HG03442 (cell line): ENCODE results near the gene PFKL.

ENCODE experiments used
- ATAC-seq: cut with Tn5 transposase; IDR thresholded peaks from one replicate; pipeline ENCODE4 v1.9.1; 2021; ENCODE audit warnings: mild to moderate bottlenecking, moderate library complexity; ENCODE audit not compliant: unreplicated experiment

Gene PFKL

DNA sequence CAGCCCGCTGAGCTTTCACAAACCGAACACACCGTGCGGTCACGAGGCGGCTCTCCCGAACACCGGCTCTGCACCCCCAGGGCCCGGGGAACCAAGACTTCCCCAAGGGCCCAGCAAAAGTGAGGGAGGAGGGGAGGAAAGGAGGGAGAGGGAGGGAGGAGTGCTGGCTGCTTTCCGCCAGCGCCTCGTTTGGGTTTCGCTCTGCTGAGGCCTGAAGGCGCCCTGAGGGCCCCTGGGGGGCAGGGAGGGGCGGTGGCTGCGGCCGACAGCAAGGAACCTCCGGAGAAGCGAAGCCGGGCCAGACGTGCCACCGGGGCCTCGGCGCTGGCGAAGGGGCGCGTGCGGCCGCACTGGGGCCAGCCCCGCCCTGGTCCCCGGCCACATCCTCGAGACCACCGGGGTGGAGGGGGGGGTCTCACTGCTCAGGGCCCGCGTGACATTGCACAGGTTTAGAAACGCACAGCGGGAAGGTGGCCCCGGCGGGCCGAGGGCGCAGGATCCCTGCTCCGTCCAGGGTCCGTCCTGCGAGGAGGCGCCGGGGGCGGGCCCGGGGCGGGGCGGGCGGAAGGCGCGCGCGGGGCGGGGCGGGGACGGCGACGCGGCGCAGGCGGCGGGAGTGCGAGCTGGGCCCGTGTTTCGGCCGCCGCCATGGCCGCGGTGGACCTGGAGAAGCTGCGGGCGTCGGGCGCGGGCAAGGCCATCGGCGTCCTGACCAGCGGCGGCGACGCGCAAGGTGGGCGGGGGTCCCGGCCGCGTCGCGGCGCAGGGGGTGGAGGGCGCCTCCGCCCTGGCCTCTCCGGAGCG is at the start of gene PFKL:
Gene PFKL (plus strand): TSS at position 596 of the 804 bp plus-strand sequence. CDS start 53 bp downstream, at position 649.
- peak; percentile 35 for ATAC-seq

DNA sequence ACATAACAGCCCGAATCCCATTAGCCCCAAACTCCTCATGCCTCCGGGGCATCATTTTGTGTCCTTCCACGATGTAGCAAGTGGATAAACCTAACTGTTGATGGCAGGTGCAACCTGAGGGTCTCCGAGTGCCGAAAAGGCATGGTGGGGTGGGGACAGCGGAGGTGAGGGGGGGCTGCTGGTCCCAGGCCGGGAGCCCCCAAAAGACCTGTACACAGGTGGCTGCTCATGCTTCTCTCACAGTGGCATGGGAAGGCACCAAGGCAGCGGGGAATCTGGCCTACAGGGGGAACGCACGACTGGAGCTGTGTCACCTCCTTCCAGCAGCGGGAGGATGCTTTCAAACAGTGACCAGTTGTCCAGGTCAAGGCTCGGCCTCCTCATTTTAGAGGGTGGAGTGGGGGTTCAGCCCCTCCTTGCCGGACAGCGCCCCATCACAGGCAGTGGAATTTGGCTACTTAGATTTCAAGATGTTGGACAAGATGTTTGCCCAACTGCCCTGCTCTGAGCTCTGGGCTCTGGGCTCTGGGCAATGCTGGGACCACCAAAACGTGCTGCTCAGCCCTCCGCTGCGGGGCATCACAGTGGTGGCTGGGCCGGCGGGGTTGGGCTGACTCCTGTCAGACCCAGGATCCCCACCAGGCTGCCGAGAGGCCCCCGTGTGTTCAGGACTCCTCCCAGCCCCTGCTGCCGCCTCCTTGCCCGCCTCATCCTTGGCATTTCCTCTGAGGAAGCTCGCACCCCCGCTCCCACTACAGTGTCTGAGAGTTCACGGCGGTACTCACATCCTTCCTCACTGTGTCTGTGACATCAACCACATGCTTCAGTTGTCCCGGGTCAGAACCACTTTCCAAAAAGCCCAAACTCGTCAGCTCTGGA is 45.8 kb upstream of the PFKL start:
- no peak for ATAC-seq

DNA sequence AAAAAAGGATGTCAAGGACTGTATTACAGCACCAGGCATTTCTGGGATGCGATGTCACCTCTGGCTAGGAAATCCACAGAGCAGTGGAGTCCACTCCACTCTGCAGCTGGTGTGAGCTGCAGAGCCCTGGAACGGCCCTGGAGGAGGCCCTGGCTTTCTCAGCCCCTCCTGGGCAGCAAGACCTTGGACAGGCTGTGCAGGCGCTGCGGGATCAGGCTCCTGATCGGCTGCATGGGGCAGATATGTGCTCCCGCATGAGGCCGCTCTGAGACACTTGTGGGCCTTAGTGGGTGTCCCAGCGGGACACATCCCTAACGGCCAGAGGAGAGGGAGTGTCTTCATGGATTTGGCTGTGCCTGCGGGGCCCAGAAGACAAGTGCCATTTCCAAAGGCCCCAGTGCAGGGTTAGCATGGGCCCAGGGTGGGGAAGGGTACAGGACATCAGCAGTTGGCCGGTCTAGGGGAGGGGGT is 44.3 kb upstream of the PFKL start:
- no peak for ATAC-seq

DNA sequence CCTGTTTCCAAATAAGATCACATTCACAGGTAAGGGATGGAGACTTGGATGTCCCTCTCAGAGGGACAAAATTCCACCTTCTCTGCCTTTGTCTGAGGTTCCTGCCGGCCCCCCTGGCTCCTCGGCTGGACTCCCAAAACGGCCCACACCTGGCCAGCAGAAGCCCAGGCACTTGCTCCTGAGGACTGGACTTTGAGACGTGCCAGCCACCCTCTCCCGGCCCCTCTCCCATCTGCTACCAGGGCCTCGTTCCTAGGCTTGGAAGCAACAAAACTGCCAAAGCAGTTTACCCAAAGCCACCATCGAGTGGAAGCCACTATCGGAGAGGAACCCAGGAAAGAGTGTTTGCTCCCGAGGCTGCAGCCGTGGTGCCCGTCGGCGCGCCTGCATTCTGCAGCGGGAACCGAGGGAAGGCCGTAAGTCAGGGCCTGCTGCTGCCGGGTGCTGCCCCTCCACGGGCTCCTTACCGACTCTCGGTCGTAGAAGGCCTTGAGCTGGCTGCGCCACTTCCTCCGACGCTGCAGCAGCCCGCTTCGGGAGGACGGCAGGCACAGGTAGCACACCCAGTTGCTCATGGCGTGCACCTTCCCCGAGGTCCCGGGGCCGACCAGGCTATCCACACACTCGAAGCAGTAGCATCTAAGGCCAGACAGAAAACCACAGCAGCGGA is 41.7 kb upstream of the PFKL start:
- ATAC-seq: no peak

- ATAC-seq: no peak
Measured at GRCh38 chr21:44259082-44259705, 40.7 kb upstream of the PFKL start.

DNA sequence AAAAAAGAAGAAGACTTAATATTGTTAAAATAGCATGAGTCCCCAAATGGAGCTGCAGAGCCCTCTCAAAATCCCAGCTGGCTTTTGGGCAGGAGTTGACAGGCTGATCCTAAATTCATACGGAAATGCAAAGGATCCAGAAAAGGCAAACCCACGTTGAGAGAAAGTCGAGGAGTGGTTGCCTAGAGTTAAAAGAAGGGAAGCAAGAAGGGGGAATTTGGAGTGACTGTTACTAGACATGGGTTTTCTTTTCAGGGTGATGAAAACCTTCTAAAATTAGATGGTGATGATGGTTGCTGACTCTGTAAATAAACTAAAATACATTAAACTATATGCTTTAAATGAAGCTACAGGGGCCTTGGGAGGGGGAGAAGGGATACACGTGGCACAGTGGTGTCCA is 39.8 kb upstream of the PFKL start:
- no peak for ATAC-seq

- ATAC-seq: no peak
Measured at GRCh38 chr21:44260791-44261631, 38.8 kb upstream of the PFKL start.

DNA sequence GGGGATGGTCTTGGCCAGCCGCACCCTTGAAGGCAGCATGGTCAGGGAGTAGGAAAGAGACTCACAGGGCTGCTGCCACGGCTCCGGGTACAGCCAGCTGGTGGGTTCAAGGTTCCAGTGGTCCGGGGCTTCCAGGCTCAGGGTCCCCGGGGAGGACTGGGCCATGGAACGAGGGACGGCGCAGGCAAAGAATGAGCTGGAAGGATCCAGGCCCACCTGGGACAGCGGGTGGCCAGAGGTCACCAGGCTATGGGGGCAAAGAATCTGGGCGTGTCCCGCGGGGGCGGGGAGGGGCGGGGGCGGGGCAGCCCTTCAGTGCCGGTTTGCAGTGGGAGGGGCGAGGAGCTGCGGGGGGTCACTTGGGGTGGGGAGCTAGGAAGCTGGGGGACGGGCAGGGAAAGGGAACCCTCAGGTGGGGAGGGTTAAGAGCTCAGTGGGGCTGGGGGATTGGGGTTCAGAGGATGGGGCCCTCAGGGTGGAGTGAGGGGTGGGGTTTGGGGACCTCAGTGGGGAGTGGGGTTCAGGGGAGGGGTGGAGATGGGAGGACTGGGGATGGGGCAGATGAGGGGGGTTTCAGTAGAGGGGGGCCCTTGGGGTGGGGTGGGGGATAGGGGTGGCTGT is 38.1 kb upstream of the PFKL start, which contains the start of gene DNMT3L:
Gene DNMT3L (minus strand): TSS at position 223 of the 621 bp plus-strand sequence. CDS start 638 bp downstream, outside the sequence.
- no peak for ATAC-seq

DNA sequence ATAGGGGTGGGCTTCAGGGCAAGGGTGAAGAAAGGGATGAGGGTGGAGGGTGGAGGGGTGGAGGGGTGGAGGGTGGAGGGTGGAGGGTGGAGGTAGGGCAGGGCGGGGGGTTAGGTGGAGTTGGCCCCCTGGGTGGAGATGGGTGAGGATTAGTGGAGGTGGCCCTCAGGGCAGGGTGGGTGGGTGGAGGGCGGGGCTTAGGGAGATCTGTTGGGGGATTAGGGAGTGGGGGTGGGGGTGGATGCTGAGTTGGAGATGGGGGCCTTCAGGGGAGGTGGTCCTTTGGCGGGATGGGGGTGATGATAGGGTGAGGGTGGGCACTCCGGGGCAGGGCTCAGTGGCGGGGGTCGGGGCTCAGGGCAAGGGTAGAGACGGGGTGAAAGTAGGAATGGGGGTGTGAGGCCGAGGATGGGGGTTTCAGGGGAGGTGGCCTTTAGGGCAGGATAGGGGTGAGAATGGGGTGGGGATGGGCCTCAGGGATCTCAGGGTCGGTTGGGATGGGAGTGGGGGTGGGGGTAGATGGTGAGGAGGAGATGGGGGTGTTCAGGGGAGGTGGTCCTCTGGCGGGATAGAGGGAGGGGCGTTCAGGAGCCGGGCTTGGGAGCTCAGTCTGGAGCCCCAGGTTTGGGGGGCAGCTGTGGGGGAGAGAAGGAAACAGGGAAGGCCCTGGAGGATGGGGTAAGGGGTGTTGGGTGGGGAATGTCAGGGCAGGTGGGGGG is 37.4 kb upstream of the PFKL start:
- no peak for ATAC-seq

- ATAC-seq: no peak
Measured at GRCh38 chr21:44263221-44263760, 36.6 kb upstream of the PFKL start.

- no peak for ATAC-seq
Measured at GRCh38 chr21:44263768-44264167, 36.1 kb upstream of the PFKL start.

DNA sequence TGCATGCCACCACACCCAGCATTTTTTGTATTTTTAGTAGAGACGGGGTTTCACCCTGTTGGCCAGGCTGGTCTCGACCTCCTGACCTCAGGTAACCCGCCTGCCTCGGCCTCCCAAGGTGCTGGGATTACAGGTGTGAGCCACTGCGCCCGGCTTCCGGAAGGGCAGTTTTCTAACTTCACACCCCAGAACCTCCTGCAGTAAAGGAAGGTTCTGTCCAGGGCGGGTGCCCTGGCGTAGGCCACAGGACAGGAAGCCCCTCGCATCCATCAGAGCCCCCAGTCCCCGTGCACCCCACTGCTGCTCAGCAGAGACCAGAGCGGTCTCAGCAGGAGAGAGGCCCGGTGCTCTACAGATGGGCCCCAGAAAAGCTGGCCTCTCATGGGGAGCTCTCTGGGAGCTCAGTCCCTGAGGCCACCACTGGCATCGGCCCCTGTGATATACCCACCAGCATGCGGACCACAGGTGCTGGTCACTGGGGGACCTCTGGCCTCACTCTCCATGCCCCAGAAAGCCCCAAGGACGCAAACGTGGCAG is 34.1 kb upstream of the PFKL start:
- ATAC-seq: no peak

GRCh38 chr21:44267655-44268142 is 32.2 kb upstream of the PFKL start:
- ATAC-seq: no peak

- ATAC-seq: no peak
Measured at GRCh38 chr21:44269090-44269489, 30.8 kb upstream of the PFKL start.

- no peak for ATAC-seq
Measured at GRCh38 chr21:44271558-44272283, 28.1 kb upstream of the PFKL start.

- no peak for ATAC-seq
Measured at GRCh38 chr21:44272284-44272858, 27.5 kb upstream of the PFKL start.

DNA sequence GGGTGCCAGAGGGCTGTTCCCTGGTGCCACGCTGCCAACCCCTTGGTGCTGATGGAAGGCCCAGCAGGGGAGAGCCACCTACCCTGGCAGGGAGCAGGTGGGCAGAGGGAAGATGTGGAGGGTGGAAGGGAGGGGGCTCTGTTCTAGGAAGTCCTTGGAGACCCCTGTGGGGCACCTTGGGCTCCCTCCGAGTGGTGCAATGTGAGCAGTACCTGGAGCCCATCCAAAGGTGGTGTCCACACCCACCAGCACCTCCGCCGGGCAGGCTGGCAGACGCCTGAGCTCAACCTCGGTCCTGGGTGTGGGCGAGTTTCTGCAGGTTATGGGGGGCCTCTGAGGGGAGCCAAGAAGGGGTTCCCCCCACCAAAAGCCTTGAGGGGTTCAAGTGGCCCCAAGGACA is 26.8 kb upstream of the PFKL start:
- ATAC-seq: no peak
